Esophagus mucosa (tissue), 1 donor: ENCODE measurements around the gene POLR2B. TPM values are rescaled to one million over a fixed set of nuclear protein-coding genes. Genes with fewer than 3 reads are reported as not detected.
A peak's percentile ranks its signal among the peaks of the same experiment; 100 is the strongest.
"Not testable (repeated sequence)": the region's sequence is repeated elsewhere in the genome, so short reads cannot be mapped to it uniquely, and the experiment has no call there.

Source experiments
- ATAC-seq: fragments of 200-7000 bp; cut with Tn5 transposase; one replicate; pipeline ENCODE4 v1.9.1; 2020
- total RNA-seq: library from RNA; stranded (reverse); gene quantifications from one replicate; pipeline ENCODE4 v1.2.4, GENCODE V29; 2023
- donor health status: DM: yes; HTN: yes; CAD: no.

POLR2B gene
- total RNA-seq = 38.9 TPM

- ATAC-seq = peak; percentile 80
Measured at GRCh38 chr4:56978750-56979303, at the start of gene POLR2B. Gene POLR2B (plus strand): TSS chr4:56978896. CDS start chr4:56978986, 90 bp downstream.

- ATAC-seq = no peak
Measured at GRCh38 chr4:56930638-56931037, 48.1 kb upstream of the POLR2B start.

GRCh38 chr4:56931924-56932323 lies 46.8 kb upstream of the POLR2B start:
- ATAC-seq = no peak

GRCh38 chr4:56937262-56937661 lies 41.4 kb upstream of the POLR2B start:
- peak; percentile 88 for ATAC-seq

- not testable (repeated sequence) for ATAC-seq
Measured at GRCh38 chr4:56939826-56940225, 38.9 kb upstream of the POLR2B start.

- ATAC-seq = no peak
Measured at GRCh38 chr4:56940403-56940802, 38.3 kb upstream of the POLR2B start.

- ATAC-seq = no peak
Measured at GRCh38 chr4:56940971-56941370, 37.7 kb upstream of the POLR2B start.

- no peak for ATAC-seq
Measured at GRCh38 chr4:56941403-56941802, 37.3 kb upstream of the POLR2B start.

- ATAC-seq = no peak
Measured at GRCh38 chr4:56953680-56954520, 24.8 kb upstream of the POLR2B start.

- peak; percentile 99 for ATAC-seq
Measured at GRCh38 chr4:56958111-56958517, 20.6 kb upstream of the POLR2B start.

- no peak for ATAC-seq
Measured at GRCh38 chr4:56959100-56959499, 19.6 kb upstream of the POLR2B start.

- no peak for ATAC-seq
Measured at GRCh38 chr4:56961107-56961500, 17.6 kb upstream of the POLR2B start.

GRCh38 chr4:56971383-56971782 lies 7.3 kb upstream of the POLR2B start:
- ATAC-seq = no peak

GRCh38 chr4:56972389-56972788 lies 6.3 kb upstream of the POLR2B start:
- ATAC-seq = no peak

GRCh38 chr4:56972809-56973208 lies 5.9 kb upstream of the POLR2B start:
- ATAC-seq = no peak

GRCh38 chr4:56973336-56973735 lies 5.4 kb upstream of the POLR2B start:
- ATAC-seq = no peak

- no peak for ATAC-seq
Measured at GRCh38 chr4:56976283-56976836, 2.3 kb upstream of the POLR2B start.

- ATAC-seq = peak; percentile 83
Measured at GRCh38 chr4:56976837-56977320, 1.8 kb upstream of the POLR2B start.

GRCh38 chr4:56977321-56978012 lies 1.2 kb upstream of the POLR2B start, which contains the start of gene NOA1:
Gene NOA1 (minus strand): TSS chr4:56977606. CDS start chr4:56977585, 21 bp downstream.
- ATAC-seq = peak; percentile 93

- no peak for ATAC-seq
Measured at GRCh38 chr4:56979421-56980072, 851 bp downstream of the POLR2B start.

- no peak for ATAC-seq
Measured at GRCh38 chr4:56981795-56982201, 3.1 kb downstream of the POLR2B start.

GRCh38 chr4:56986192-56986591 lies 7.5 kb downstream of the POLR2B start:
- no peak for ATAC-seq
